Endothelial cell of umbilical vein (primary cell): ENCODE results near the gene C3orf38. TPM values are rescaled to one million over a fixed set of nuclear protein-coding genes. Genes with fewer than 3 reads are reported as not detected.

Experiments
- BruUV-seq: library from RNA; stranded (reverse); fragments of 400-500 nt; replicated peaks from 2 replicates; lab custom pipeline; 2021; lab: Mats Ljungman, UMichigan
- CTCF ChIA-PET: fragments of 300-600, 350-600 bp; sonication (Branson Sonifier 250); formaldehyde crosslinking; loops from one replicate; lab custom pipeline; 2021; ENCODE audit warnings: antibody characterized with exemption, inconsistent platforms; lab: Charles Lee
- POLR2A ChIA-PET: fragments of 300-600, 350-600 bp; sonication (Branson Sonifier 250); formaldehyde crosslinking; loops from one replicate; lab custom pipeline; 2021; ENCODE audit warnings: antibody characterized with exemption, inconsistent platforms; lab: Charles Lee
- DNase-seq: peaks from one replicate; pipeline ENCODE4 v3.0.0-alpha.2; 2011; ENCODE audit warnings: low read depth, low spot score
- FAIRE-seq: peaks from 2 replicates; lab custom pipeline; 2011; peaks lifted over from hg19 to GRCh38; lab: Jason Lieb, UNC
- H2AFZ ChIP-seq: 2 replicates; pipeline ENCODE4 v1.6.0; 2012; ENCODE audit warnings: low read depth, low read length, control low read depth, inconsistent platforms
- H3K27ac ChIP-seq: 2 replicates; pipeline ENCODE4 v1.5.1; 2011; ENCODE audit warnings: low read depth, mild to moderate bottlenecking, control low read depth, low read length, moderate library complexity; ENCODE audit not compliant: insufficient read depth
- H3K27me3 ChIP-seq, 2 experiments: 2 replicates each; pipeline versions ENCODE4 v1.6.0 to v1.6.1; 2011; ENCODE audit warnings: low read length in 2 of 2, mixed read lengths in 1 of 2; ENCODE audit not compliant: control insufficient read depth in 2 of 2, insufficient read depth in 2 of 2
- H3K36me3 ChIP-seq, 2 experiments: 2 replicates in 1 of 2; 3 replicates in 1 of 2; pipeline ENCODE4 v1.5.1; 2011; ENCODE audit warnings: low read length in 2 of 2, mild to moderate bottlenecking in 1 of 2, moderate library complexity in 1 of 2; ENCODE audit not compliant: control insufficient read depth in 2 of 2, insufficient read depth in 2 of 2; ENCODE audit errors: extremely low read depth in 1 of 2
- H3K4me1 ChIP-seq: 3 replicates; pipeline ENCODE4 v1.5.1; 2011; ENCODE audit warnings: mild to moderate bottlenecking, low read length; ENCODE audit not compliant: control insufficient read depth, insufficient read depth; ENCODE audit errors: extremely low read depth
- H3K4me2 ChIP-seq: 2 replicates; pipeline ENCODE4 v1.6.1; 2011; ENCODE audit warnings: low read length, control low read depth, mixed read lengths; ENCODE audit not compliant: insufficient read depth
- H3K4me3 ChIP-seq, 3 experiments: fragments of 200-600 bp in 1 of 3; sonication (generic), shearing (Covaris generic) in 1 of 3; replicated peaks in 1 of 3; 2 replicates each; pipeline ENCODE4 v1.5.1; 2011 to 2016; ENCODE audit warnings: control low read depth in 3 of 3, low read length in 3 of 3, mild to moderate bottlenecking in 2 of 3, inconsistent platforms in 1 of 3, low read depth in 1 of 3, moderate library complexity in 1 of 3; ENCODE audit not compliant: insufficient read depth in 1 of 3
- H3K79me2 ChIP-seq: 2 replicates; pipeline ENCODE4 v1.6.0; 2012; ENCODE audit warnings: low read length, inconsistent platforms; ENCODE audit not compliant: control insufficient read depth, insufficient read depth
- H3K9ac ChIP-seq: replicated peaks from 2 replicates; pipeline ENCODE3; 2011; ENCODE audit warnings: low read length, control low read depth; ENCODE audit not compliant: insufficient read depth; ENCODE audit errors: extremely low read depth
- H3K9me1 ChIP-seq: replicated peaks from 3 replicates; pipeline ENCODE4 v1.6.0; 2011; ENCODE audit warnings: mild to moderate bottlenecking, low read length; ENCODE audit not compliant: control insufficient read depth, insufficient read depth; ENCODE audit errors: extremely low read depth
- H3K9me3 ChIP-seq: replicated peaks from 2 replicates; pipeline ENCODE4 v1.5.1; 2012; ENCODE audit warnings: low read length, inconsistent platforms; ENCODE audit not compliant: control insufficient read depth, insufficient read depth
- H4K20me1 ChIP-seq: replicated peaks from 2 replicates; pipeline ENCODE3; 2011; ENCODE audit warnings: mild to moderate bottlenecking, low read length; ENCODE audit not compliant: control insufficient read depth, insufficient read depth; ENCODE audit errors: extremely low read depth
- EZH2 ChIP-seq: IDR thresholded peaks from 2 replicates; pipeline ENCODE4 v1.6.1; 2012; ENCODE audit warnings: borderline replicate concordance, low read depth, mild to moderate bottlenecking, moderate library complexity, low read length, inconsistent platforms; ENCODE audit not compliant: severe bottlenecking
- FOS ChIP-seq: IDR thresholded peaks from 2 replicates; pipeline ENCODE4 v1.6.1; 2011; ENCODE audit warnings: mild to moderate bottlenecking, low read length, moderate library complexity, borderline replicate concordance; ENCODE audit not compliant: insufficient read depth
- GATA2 ChIP-seq: IDR thresholded peaks from 2 replicates; pipeline ENCODE4 v1.7.0; 2011; ENCODE audit warnings: low read depth, mild to moderate bottlenecking, moderate library complexity, mixed read lengths, low read length; ENCODE audit not compliant: insufficient read length, insufficient read depth
- JUN ChIP-seq: IDR thresholded peaks from 2 replicates; pipeline ENCODE4 v1.6.1; 2011; ENCODE audit warnings: borderline replicate concordance, low read depth; ENCODE audit not compliant: insufficient read length, insufficient read depth
- MYC ChIP-seq: IDR thresholded peaks from one replicate; pipeline ENCODE4 v1.6.1; 2011; ENCODE audit warnings: mild to moderate bottlenecking, low read depth, low read length
- POLR2A ChIP-seq: IDR thresholded peaks from 2 replicates; pipeline ENCODE4 v1.6.1; 2012; ENCODE audit warnings: low read depth, mild to moderate bottlenecking, control low read depth, low read length
- POLR2AphosphoS5 ChIP-seq: IDR thresholded peaks from 2 replicates; pipeline ENCODE4 v1.6.1; 2012; ENCODE audit warnings: low read depth, mild to moderate bottlenecking, control low read depth, low read length, moderate library complexity; ENCODE audit not compliant: insufficient read depth
- dilution Hi-C: fragments of 300-500 bp; cut with MboI; formaldehyde crosslinking; loops from one replicate; pipeline ENCODE4 v1.15.0; 2019; ENCODE audit warnings: low sequenced_read_pairs; ENCODE audit not compliant: extremely low pct_ligation_motif_present
- intact Hi-C: fragments of 100-400 bp; cut with micrococcal nuclease; formaldehyde crosslinking; loops from one replicate; pipeline ENCODE4 v1.10.0; 2022
- polyA plus RNA-seq, 4 experiments: library from polyadenylated mRNA; depleted of rRNA in 3 of 4; stranded (reverse) in 3 of 4; unstranded in 1 of 4; fragments of >200 nt; gene quantifications; 2 replicates each; pipeline versions ENCODE4 v1.2.1 to v1.2.3, GENCODE V29; 2011 to 2012; ENCODE audit warnings: missing spikeins in 1 of 4
- total RNA-seq: library from RNA; stranded (reverse); gene quantifications from 2 replicates; pipeline ENCODE4 v1.2.3, GENCODE V29; 2021
- TF ChIP-seq, protein P1 (sequence below), 2 donors: IDR thresholded peaks; 1 replicate in 1 of 2; 2 replicates in 1 of 2; pipeline ENCODE4 v1.5.1; 2011; ENCODE audit warnings: low read length in 2 of 2, mild to moderate bottlenecking in 2 of 2, moderate library complexity in 2 of 2, control low read depth in 1 of 2, inconsistent platforms in 1 of 2, low read depth in 1 of 2; ENCODE audit not compliant: insufficient read depth in 1 of 2; ENCODE audit errors: extremely low read depth in 1 of 2
- TF ChIP-seq, protein P2 (sequence below): IDR thresholded peaks from 2 replicates; pipeline ENCODE4 v1.6.1; 2011; ENCODE audit not compliant: insufficient read depth, insufficient read length

Gene C3orf38
- total and polyA plus RNA-seq, 2 donors (not counting 3 experiments of a cell fraction or from before 2014, with no cell fraction given): 5.2 to 17.9 TPM

DNA sequence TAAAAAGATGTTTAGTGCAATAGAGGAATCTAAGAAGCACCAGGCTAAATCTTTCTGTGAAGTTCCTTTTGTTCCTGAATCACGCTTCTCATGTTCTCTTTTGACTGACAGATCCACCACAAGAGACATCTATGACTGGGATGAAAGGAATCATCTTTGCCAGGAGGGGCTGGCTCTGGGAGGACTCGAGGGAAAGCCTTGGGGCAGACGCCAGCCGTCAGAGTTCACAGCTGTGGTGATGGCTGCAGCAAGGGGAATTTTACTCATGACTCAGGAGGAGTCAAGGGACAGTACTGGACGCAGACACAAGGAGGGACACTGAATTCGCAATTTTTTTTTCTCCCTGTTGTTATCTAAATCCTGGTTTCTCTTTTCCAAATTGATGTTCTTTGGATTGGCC is 38.7 kb downstream of the C3orf38 start:
- no peak overlapping the region for H3K4me2 ChIP-seq
- H3K9me1 ChIP-seq: no peaks in the 10 kb centered on the region
- H2AFZ ChIP-seq: no peak overlapping the region
- H4K20me1 ChIP-seq: no peaks in the 10 kb centered on the region
- no peak overlapping the region for H3K4me3 ChIP-seq
- DNase-seq (no peak), FAIRE-seq (no peak)
- H3K9ac ChIP-seq: no peak overlapping the region
- H3K4me1 ChIP-seq: no peaks in the 10 kb centered on the region
- no peaks in the 10 kb centered on the region for H3K36me3 ChIP-seq
- dilution Hi-C loops: no loop called here
- H3K27ac ChIP-seq: no peak overlapping the region
- no peak for TF ChIP-seq GATA2
- no peak for TF ChIP-seq EZH2
- no peak for TF ChIP-seq POLR2A
- TF ChIP-seq, protein P1, sequence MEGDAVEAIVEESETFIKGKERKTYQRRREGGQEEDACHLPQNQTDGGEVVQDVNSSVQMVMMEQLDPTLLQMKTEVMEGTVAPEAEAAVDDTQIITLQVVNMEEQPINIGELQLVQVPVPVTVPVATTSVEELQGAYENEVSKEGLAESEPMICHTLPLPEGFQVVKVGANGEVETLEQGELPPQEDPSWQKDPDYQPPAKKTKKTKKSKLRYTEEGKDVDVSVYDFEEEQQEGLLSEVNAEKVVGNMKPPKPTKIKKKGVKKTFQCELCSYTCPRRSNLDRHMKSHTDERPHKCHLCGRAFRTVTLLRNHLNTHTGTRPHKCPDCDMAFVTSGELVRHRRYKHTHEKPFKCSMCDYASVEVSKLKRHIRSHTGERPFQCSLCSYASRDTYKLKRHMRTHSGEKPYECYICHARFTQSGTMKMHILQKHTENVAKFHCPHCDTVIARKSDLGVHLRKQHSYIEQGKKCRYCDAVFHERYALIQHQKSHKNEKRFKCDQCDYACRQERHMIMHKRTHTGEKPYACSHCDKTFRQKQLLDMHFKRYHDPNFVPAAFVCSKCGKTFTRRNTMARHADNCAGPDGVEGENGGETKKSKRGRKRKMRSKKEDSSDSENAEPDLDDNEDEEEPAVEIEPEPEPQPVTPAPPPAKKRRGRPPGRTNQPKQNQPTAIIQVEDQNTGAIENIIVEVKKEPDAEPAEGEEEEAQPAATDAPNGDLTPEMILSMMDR (IDR thresholded peaks at IDR 0.05; ENCODE audit: extremely low read depth in 1 of 2, insufficient read depth in 1 of 2, low read depth in 1 of 2, low read length in 2 of 2): no peak
- TF ChIP-seq FOS: no peak
- TF ChIP-seq JUN: no peak
- no peak for TF ChIP-seq MYC
- no peak for TF ChIP-seq POLR2AphosphoS5
- TF ChIP-seq, protein P2, sequence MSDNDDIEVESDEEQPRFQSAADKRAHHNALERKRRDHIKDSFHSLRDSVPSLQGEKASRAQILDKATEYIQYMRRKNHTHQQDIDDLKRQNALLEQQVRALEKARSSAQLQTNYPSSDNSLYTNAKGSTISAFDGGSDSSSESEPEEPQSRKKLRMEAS: no peak
- POLR2A ChIA-PET: no interaction called here
- no peaks in the 10 kb centered on the region for H3K79me2 ChIP-seq
- H3K27me3 ChIP-seq: no peaks in the 10 kb centered on the region
- CTCF ChIA-PET: interaction anchor here (1.3 kb wide), 1 partner anchor 8 kb away, joined by 4 read pairs; no protein-coding TSS in a partner anchor
- H3K9me3 ChIP-seq: no peaks in the 10 kb centered on the region
- intact Hi-C loops: no loop called here
- BruUV-seq: no TSS peak
